HG03060 (cell line): ENCODE measurements around the gene TSPAN11.

ENCODE experiments used
- ATAC-seq: cut with Tn5 transposase; IDR thresholded peaks from one replicate; pipeline ENCODE4 v1.9.1; 2021; ENCODE audit warnings: low read depth, moderate number of reproducible peaks; ENCODE audit not compliant: unreplicated experiment

TSPAN11 gene

DNA sequence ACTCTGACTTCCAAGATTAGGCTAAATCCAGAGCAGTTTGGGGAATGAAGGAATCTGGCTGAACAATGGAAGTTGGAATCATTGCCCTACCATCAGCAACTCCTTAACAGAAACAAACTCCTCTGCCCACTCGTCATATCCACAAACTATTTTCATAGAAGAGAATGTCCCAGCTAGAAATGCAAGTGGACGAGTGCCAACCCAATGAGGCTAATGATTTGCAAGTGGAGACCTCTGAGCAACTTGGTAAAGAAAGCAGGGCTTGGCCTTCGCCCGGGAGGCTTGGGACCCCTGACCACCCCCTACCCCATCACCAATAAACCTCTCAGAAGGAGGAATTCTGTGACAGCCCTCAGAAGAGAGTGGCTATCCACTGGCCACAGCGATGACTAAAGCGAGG is 107.1 kb downstream of the TSPAN11 start:
- ATAC-seq, result no peak

DNA sequence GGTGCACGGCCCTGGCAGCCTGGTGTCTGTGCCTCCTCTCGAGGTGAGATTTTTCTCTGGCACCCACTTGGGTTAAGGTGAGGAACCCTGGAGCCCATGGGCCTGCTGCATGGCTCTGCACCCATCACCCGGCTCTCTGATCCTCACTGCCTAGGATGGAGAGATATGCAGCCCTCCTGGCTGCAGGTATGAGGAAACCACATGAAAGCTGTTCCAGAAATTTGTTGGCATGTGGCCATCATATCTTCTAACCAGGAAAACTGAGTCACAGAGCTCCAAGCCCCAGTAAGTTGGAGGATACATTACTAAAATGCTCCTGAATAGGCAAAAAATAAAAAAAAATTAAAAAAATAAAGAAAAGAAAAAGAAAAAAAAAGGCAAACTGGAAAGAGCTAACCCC is 107.8 kb downstream of the TSPAN11 start:
- no peak for ATAC-seq

DNA sequence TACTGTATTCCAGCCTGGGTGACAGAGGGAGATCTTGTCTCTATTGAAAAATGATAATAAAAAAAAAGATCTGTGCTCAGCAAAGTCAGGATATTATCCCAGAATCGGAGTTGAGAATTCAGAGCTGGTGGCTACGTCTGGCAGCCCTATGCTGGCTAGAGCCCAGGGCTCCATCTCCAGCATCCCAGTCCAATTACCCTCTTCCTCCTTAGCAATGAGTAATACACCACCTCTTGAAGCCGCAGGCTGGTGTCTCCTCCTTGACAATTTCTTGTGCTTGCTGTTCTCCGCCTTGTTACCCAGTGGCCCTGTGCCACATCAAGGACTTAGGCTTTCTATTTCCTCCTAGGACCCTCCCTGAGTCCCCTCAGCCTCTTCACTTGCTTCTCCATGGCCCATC is 108.7 kb downstream of the TSPAN11 start:
- ATAC-seq, result no peak

DNA sequence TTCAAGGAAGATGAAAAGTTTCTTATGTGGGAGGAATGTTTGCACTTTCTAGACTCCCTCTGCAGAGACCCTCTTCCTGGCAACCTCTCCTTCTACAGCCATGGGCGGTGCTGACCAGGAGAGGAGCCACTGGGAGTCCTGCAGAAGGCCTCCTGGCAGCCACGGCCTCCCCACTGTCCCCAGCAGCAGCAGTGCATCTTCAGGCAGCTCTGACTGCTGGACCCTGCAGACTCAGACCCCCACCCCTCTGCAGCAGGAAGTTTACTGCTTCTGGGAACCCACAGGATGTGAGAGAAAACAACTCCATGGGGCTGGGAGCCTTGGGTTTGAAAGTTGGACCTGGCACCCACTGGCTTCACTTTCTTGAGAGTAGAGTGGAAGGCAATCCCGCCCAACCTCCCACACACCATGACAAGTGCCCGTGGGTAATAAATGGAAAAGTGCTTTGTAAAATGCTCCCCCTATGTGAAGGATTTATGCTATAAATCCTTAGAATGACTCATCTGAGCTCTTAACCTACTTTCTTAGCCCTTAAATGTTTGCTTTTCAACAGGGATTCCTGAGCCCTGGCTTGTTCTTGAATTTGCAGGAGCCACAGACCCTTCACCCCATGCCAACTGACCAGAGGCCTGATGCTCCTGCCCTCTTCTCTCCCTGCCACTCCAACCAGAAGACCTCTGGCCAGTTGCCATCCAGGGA is 109.6 kb downstream of the TSPAN11 start:
- no peak for ATAC-seq

DNA sequence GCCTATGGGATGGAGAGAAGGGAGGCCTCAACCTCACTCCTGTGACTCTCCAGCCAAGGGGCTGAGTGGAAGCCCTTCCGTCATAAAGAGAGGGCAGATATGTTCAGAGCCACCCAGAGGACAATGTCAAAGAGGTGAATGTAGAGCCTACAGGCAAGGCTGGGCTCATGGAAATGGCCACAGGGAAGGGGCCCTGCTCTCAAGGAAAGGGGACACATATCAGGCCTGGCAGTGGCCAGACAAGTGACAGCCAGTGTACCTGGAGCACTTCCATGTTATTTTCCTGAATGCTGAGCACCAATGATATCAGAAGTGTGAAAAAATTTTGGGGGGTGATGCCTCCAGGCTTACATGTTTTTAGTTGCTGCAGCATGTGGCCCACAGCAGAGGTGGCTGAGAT is 110.5 kb downstream of the TSPAN11 start:
- no peak for ATAC-seq

DNA sequence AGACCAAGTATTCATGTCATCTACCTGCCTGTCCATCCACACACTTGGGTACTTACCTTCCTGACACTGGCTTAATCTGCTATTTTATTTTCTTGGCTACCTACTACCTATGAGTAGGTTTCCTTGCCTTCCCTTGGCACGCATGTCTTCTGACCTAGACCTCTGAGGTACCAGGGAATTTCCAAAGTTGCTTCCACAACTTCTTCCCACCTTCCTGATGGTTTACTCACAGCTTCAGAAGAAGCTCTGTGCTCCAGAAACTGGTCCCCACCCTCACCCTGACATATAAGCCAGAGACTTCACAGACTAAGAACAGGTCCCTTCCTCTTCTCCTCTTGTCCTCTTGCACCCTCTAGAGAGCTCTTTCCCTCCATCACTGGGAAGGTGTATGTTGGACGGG is 111.4 kb downstream of the TSPAN11 start:
- no peak for ATAC-seq

DNA sequence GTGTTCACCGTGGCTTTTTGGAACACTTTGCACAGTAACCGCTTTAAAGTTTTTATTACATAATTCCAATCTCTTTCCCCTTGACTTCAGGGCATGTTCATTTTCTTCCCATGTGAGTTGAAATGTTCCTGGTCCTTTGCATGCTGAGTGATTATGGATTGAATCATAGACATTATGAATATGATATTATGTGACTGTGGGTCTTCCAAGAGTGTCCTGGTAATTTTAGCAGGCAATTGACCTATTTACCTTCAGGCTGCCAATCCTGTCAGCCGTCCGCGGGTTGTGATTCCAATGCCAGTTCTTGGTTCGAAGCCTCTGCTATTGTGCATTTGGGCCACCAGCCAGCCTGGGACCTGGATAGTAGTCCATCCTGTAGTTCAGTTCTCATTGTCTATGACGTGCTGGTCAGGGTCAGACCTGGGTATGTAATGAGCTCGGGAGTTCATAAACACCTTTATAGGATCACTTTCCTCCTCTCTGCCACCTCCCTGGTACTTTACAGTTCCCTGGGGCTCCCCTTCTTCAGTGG is 114.6 kb downstream of the TSPAN11 start:
- ATAC-seq, result no peak
